ENCODE measurements around the gene SMG1.

SMG1 gene

GRCh38 chr16:18799500-18799899 lies 126.7 kb downstream of the SMG1 start:
- Histone ChIP-seq H3K36me3 (replicated peaks; ENCODE audit: insufficient read depth, low read length) (peaks cover 27% of the 10 kb centered on the region; the same call in 1 of the 2 replicates), H3K9me2 (replicated peaks; ENCODE audit: insufficient read depth, low read length) (no peaks in the 10 kb centered on the region), H3K79me2 (ENCODE audit: low read length) (peaks cover 59% of the 10 kb centered on the region), H3F3A (ENCODE audit: insufficient read depth, low read length) (peaks cover 19% of the 10 kb centered on the region), H3K4me1 (ENCODE audit: low read length) (peaks cover 9% of the 10 kb centered on the region), H3K4me3 (ENCODE audit: low read length) (peak overlapping the region; percentile 95; the same call in 1 of the 2 replicates), H3K9ac (ENCODE audit: low read length) (peak overlapping the region; percentile 81; the same call in 1 of the 2 replicates), H3K27ac (ENCODE audit: low read length) (no peak overlapping the region), H3K4me2 (ENCODE audit: low read depth, low read length) (peak overlapping the region; percentile 97), H4K20me1 (ENCODE audit: insufficient read depth, low read length) (no peaks in the 10 kb centered on the region), H2AFZ (ENCODE audit: low read length) (no peak overlapping the region), H3K9me3 (replicated peaks; ENCODE audit: insufficient read depth, low read length) (no peaks in the 10 kb centered on the region), H3K27me3 (replicated peaks; ENCODE audit: insufficient read depth, low read length) (no peaks in the 10 kb centered on the region)
- TF ChIP-seq EZH2phosphoT487 (IDR thresholded peaks at IDR 0.05; ENCODE audit: low read length) (no peak), EZH2 (optimal IDR thresholded peaks at IDR 0.05; ENCODE audit: low read depth, low read length) (no peak), CTCF (IDR thresholded peaks at IDR 0.05; ENCODE audit: low read length) (no peak)
- no peak for DNase-seq

GRCh38 chr16:18797746-18798145 lies 128.5 kb downstream of the SMG1 start:
- H3K79me2 ChIP-seq (ENCODE audit: low read length) = peaks cover 59% of the 10 kb centered on the region
- no peaks in the 10 kb centered on the region for H4K20me1 ChIP-seq (ENCODE audit: insufficient read depth, low read length)
- DNase-seq = no peak
- H3F3A ChIP-seq (ENCODE audit: insufficient read depth, low read length) = peaks cover 7% of the 10 kb centered on the region
- H3K9me2 ChIP-seq (replicated peaks; ENCODE audit: insufficient read depth, low read length) = no peaks in the 10 kb centered on the region
- no peak for TF ChIP-seq CTCF (IDR thresholded peaks at IDR 0.05; ENCODE audit: low read length)
- no peak for TF ChIP-seq EZH2 (optimal IDR thresholded peaks at IDR 0.05; ENCODE audit: low read depth, low read length)
- TF ChIP-seq EZH2phosphoT487 (IDR thresholded peaks at IDR 0.05; ENCODE audit: low read length) = no peak
- no peak overlapping the region for H3K27ac ChIP-seq (ENCODE audit: low read length)
- no peaks in the 10 kb centered on the region for H3K9me3 ChIP-seq (replicated peaks; ENCODE audit: insufficient read depth, low read length)
- H3K27me3 ChIP-seq (replicated peaks; ENCODE audit: insufficient read depth, low read length) = no peaks in the 10 kb centered on the region
- peaks cover 9% of the 10 kb centered on the region for H3K4me1 ChIP-seq (ENCODE audit: low read length)
- H3K4me2 ChIP-seq (ENCODE audit: low read depth, low read length) = no peak overlapping the region
- no peak overlapping the region for H3K9ac ChIP-seq (ENCODE audit: low read length)
- H2AFZ ChIP-seq (ENCODE audit: low read length) = no peak overlapping the region
- H3K4me3 ChIP-seq (ENCODE audit: low read length) = no peak overlapping the region
- peaks cover 33% of the 10 kb centered on the region for H3K36me3 ChIP-seq (replicated peaks; ENCODE audit: insufficient read depth, low read length)

- TF ChIP-seq CTCF (IDR thresholded peaks at IDR 0.05; ENCODE audit: low read length) (no peak), EZH2 (optimal IDR thresholded peaks at IDR 0.05; ENCODE audit: low read depth, low read length) (no peak), EZH2phosphoT487 (IDR thresholded peaks at IDR 0.05; ENCODE audit: low read length) (no peak)
- no peak for DNase-seq
- no peaks in the 10 kb centered on the region for H3K9me3 ChIP-seq (replicated peaks; ENCODE audit: insufficient read depth, low read length)
- no peak overlapping the region for H3K9ac ChIP-seq (ENCODE audit: low read length)
- H3K27me3 ChIP-seq (replicated peaks; ENCODE audit: insufficient read depth, low read length) = no peaks in the 10 kb centered on the region
- peaks cover 33% of the 10 kb centered on the region for H3K36me3 ChIP-seq (replicated peaks; ENCODE audit: insufficient read depth, low read length)
- no peak overlapping the region for H3K4me2 ChIP-seq (ENCODE audit: low read depth, low read length)
- H2AFZ ChIP-seq (ENCODE audit: low read length) = no peak overlapping the region
- no peak overlapping the region for H3K27ac ChIP-seq (ENCODE audit: low read length)
- peaks cover 14% of the 10 kb centered on the region for H3F3A ChIP-seq (ENCODE audit: insufficient read depth, low read length)
- H3K9me2 ChIP-seq (replicated peaks; ENCODE audit: insufficient read depth, low read length) = no peaks in the 10 kb centered on the region
- peaks cover 9% of the 10 kb centered on the region for H3K4me1 ChIP-seq (ENCODE audit: low read length)
- H3K4me3 ChIP-seq (ENCODE audit: low read length) = no peak overlapping the region
- H3K79me2 ChIP-seq (ENCODE audit: low read length) = peaks cover 59% of the 10 kb centered on the region
- H4K20me1 ChIP-seq (ENCODE audit: insufficient read depth, low read length) = no peaks in the 10 kb centered on the region
Observed at GRCh38 chr16:18796377-18796776, 129.8 kb downstream of the SMG1 start.

Data from MM.1S (cell line).